IPS DF 6.9 (cell line): ENCODE results near the gene CTDP1.

ENCODE experiments used
- DNase-seq: peaks from one replicate; pipeline ENCODE4 v3.0.0-alpha.2; 2013; ENCODE audit warnings: low read depth, low spot score
- H3K27ac ChIP-seq: one replicate; pipeline ENCODE4 v1.5.1; 2013; ENCODE audit warnings: low read length, control low read depth
- H3K27me3 ChIP-seq: 2 replicates; pipeline ENCODE4 v1.6.1; 2013; ENCODE audit warnings: mild to moderate bottlenecking, low read length; ENCODE audit not compliant: control insufficient read depth, insufficient read depth
- H3K36me3 ChIP-seq: 2 replicates; pipeline ENCODE4 v1.6.1; 2013; ENCODE audit warnings: low read length; ENCODE audit not compliant: control insufficient read depth, insufficient read depth
- H3K4me1 ChIP-seq: 2 replicates; pipeline ENCODE4 v1.6.1; 2013; ENCODE audit warnings: low read length; ENCODE audit not compliant: control insufficient read depth, insufficient read depth
- H3K4me3 ChIP-seq: 2 replicates; pipeline ENCODE4 v1.5.1; 2013; ENCODE audit warnings: mild to moderate bottlenecking, low read length
- H3K9me3 ChIP-seq: 2 replicates; pipeline ENCODE4 v1.6.1; 2013; ENCODE audit warnings: low read length, inconsistent platforms; ENCODE audit not compliant: control insufficient read depth, insufficient read depth
- WGBS: extraction: QIAGEN DNeasy Blood & Tissue Kit; methylation state at CpG from one replicate; pipeline ENCODE4 v1.1.7; 2013; ENCODE audit warnings: mixed read lengths, missing lambda C conversion rate; ENCODE audit not compliant: insufficient read length, insufficient coverage; 5-methylcytosine and 5-hydroxymethylcytosine counted together

Gene CTDP1

GRCh38 chr18:79699653-79700052, 20.1 kb downstream of the CTDP1 start:
- no CpG with 5 or more reads among the region's 8 CpGs for WGBS
- no peak overlapping the region for H3K4me3 ChIP-seq
- H3K9me3 ChIP-seq, result no peaks in the 10 kb centered on the region
- H3K36me3 ChIP-seq, result peaks cover 19% of the 10 kb centered on the region
- H3K27me3 ChIP-seq, result no peaks in the 10 kb centered on the region
- no peaks in the 10 kb centered on the region for H3K4me1 ChIP-seq
- no peak for DNase-seq
- H3K27ac ChIP-seq, result no peak overlapping the region

DNA sequence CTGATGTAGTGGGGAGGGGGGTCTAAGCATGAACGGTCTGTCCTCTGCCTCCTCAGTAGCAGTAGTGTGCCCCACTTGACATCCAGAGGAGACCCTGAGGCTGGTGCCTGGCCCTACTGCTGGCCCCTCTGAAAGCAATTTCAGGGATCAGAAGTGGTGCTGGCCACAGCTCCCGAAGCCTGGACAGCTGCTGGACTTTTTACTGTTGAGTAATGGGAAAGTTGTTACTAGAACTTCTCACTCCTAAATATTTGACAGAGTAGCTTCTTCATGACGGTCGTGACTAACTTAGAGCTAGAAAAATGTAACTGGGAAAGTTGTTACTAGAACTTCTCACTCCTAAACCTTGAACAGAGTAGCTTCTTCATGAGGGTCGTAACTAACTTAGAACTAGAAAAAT, 23.3 kb downstream of the CTDP1 start:
- WGBS, result no CpG with 5 or more reads among the region's 5 CpGs
- H3K27ac ChIP-seq, result no peak overlapping the region
- no peaks in the 10 kb centered on the region for H3K9me3 ChIP-seq
- H3K4me3 ChIP-seq, result no peak overlapping the region
- H3K4me1 ChIP-seq, result no peaks in the 10 kb centered on the region
- no peaks in the 10 kb centered on the region for H3K27me3 ChIP-seq
- H3K36me3 ChIP-seq, result peaks cover 16% of the 10 kb centered on the region
- DNase-seq, result no peak

DNA sequence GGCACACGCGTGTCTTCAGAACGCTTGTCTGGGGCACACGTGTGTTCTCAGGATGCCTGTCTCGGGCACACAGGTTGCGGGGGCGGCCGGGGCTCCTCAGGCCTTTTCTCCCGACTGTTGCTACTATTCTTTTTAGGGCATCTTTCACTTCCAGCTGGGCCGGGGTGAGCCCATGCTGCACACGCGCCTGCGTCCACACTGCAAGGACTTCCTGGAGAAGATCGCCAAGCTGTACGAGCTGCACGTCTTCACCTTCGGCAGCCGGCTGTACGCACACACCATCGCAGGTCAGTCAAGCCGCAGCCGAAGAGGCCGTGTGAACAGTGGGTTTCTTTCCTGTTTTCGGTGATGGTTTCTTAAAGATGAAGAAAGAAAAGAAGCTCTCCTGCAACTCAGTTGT, 25.0 kb downstream of the CTDP1 start:
- Histone ChIP-seq H3K9me3 (no peaks in the 10 kb centered on the region), H3K27ac (no peak overlapping the region), H3K27me3 (no peaks in the 10 kb centered on the region), H3K4me1 (no peaks in the 10 kb centered on the region), H3K36me3 (peaks cover 12% of the 10 kb centered on the region), H3K4me3 (no peak overlapping the region)
- DNase-seq, result no peak
- no CpG with 5 or more reads among the region's 24 CpGs for WGBS

GRCh38 chr18:79705272-79705671, 25.7 kb downstream of the CTDP1 start:
- DNase-seq, result no peak
- H3K36me3 ChIP-seq, result peaks cover 12% of the 10 kb centered on the region
- WGBS, result no CpG with 5 or more reads among the region's 28 CpGs
- H3K9me3 ChIP-seq, result no peaks in the 10 kb centered on the region
- H3K27me3 ChIP-seq, result no peaks in the 10 kb centered on the region
- no peak overlapping the region for H3K27ac ChIP-seq
- H3K4me3 ChIP-seq, result no peak overlapping the region
- no peaks in the 10 kb centered on the region for H3K4me1 ChIP-seq

DNA sequence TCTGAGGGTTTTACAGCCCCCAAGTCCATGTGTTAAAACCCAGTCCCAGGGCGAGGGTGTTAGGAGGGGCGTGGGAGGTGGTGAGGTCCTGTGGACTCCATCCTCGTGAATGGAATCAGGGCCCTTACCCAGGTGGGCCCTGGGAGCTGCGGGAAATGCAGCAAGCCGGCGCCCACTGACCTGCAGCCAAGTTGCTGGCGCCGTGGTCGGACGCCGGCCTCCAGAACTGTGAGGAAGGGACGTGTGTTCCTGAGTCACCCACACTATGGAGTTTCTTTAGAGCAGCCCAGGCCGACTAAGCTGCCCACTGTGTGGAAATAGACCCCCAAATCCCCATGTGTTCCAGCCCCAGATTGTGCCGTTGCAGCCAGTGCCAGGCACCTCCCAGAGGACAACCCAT, 26.4 kb downstream of the CTDP1 start:
- WGBS, result no CpG with 5 or more reads among the region's 14 CpGs
- DNase-seq, result no peak
- peaks cover 12% of the 10 kb centered on the region for H3K36me3 ChIP-seq

GRCh38 chr18:79706658-79707057, 27.1 kb downstream of the CTDP1 start:
- Histone ChIP-seq H3K36me3 (peaks cover 14% of the 10 kb centered on the region), H3K4me1 (no peaks in the 10 kb centered on the region), H3K27ac (no peak overlapping the region), H3K9me3 (no peaks in the 10 kb centered on the region), H3K27me3 (no peaks in the 10 kb centered on the region), H3K4me3 (no peak overlapping the region)
- no CpG with 5 or more reads among the region's 16 CpGs for WGBS
- DNase-seq, result no peak

More for the DNA sequence above, 26.4 kb downstream of the CTDP1 start:
- H3K9me3 ChIP-seq, result no peaks in the 10 kb centered on the region
- no peak overlapping the region for H3K27ac ChIP-seq
- H3K27me3 ChIP-seq, result no peaks in the 10 kb centered on the region
- no peaks in the 10 kb centered on the region for H3K4me1 ChIP-seq
- H3K4me3 ChIP-seq, result no peak overlapping the region

- DNase-seq, result no peak
- H3K27me3 ChIP-seq, result no peaks in the 10 kb centered on the region
- no peaks in the 10 kb centered on the region for H3K9me3 ChIP-seq
- peaks cover 14% of the 10 kb centered on the region for H3K36me3 ChIP-seq
- H3K27ac ChIP-seq, result no peak overlapping the region
- no peak overlapping the region for H3K4me3 ChIP-seq
- no peaks in the 10 kb centered on the region for H3K4me1 ChIP-seq
- WGBS, result no CpG with 5 or more reads among the region's 19 CpGs
Observed at GRCh38 chr18:79707239-79707638, 27.6 kb downstream of the CTDP1 start.

DNA sequence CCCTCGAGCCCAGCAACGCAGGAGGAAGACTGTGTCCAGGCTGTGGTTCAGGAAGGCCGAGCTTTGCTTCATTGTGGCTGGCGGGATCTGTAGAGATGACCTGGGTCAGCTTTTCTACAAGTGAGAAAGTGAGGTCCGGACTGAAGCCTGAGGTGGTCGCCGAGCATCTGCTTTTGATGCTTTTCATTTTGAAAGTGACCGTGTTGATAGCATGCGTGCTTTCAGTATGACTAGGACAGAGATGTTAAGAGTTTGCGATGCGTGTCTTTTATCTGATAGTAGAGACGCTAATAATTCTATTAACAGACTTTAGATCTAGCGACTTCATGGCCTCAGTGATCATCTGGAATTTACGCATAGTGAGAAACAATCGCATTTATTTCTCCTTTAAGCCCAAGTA, 28.1 kb downstream of the CTDP1 start:
- no peak for DNase-seq
- WGBS, result no CpG with 5 or more reads among the region's 15 CpGs

GRCh38 chr18:79708412-79708811, 28.8 kb downstream of the CTDP1 start:
- H3K9me3 ChIP-seq, result no peaks in the 10 kb centered on the region
- H3K4me3 ChIP-seq, result no peak overlapping the region
- no CpG with 5 or more reads among the region's 21 CpGs for WGBS
- no peak for DNase-seq
- H3K4me1 ChIP-seq, result no peaks in the 10 kb centered on the region
- no peaks in the 10 kb centered on the region for H3K27me3 ChIP-seq
- peaks cover 14% of the 10 kb centered on the region for H3K36me3 ChIP-seq
- no peak overlapping the region for H3K27ac ChIP-seq

More for the DNA sequence above, 28.1 kb downstream of the CTDP1 start:
- Histone ChIP-seq H3K27ac (no peak overlapping the region), H3K36me3 (peaks cover 14% of the 10 kb centered on the region), H3K27me3 (no peaks in the 10 kb centered on the region), H3K4me3 (no peak overlapping the region), H3K4me1 (no peaks in the 10 kb centered on the region), H3K9me3 (no peaks in the 10 kb centered on the region)

GRCh38 chr18:79712206-79712857, 32.7 kb downstream of the CTDP1 start:
- Histone ChIP-seq H3K9me3 (no peaks in the 10 kb centered on the region), H3K4me3 (no peak overlapping the region), H3K36me3 (peaks cover 17% of the 10 kb centered on the region), H3K27ac (no peak overlapping the region), H3K27me3 (no peaks in the 10 kb centered on the region), H3K4me1 (no peaks in the 10 kb centered on the region)
- DNase-seq, result no peak
- WGBS, result no CpG with 5 or more reads among the region's 20 CpGs

GRCh38 chr18:79713341-79713740, 33.7 kb downstream of the CTDP1 start:
- no CpG with 5 or more reads among the region's 11 CpGs for WGBS
- no peak overlapping the region for H3K27ac ChIP-seq
- no peaks in the 10 kb centered on the region for H3K4me1 ChIP-seq
- peaks cover 23% of the 10 kb centered on the region for H3K36me3 ChIP-seq
- DNase-seq, result no peak
- H3K27me3 ChIP-seq, result no peaks in the 10 kb centered on the region
- H3K4me3 ChIP-seq, result no peak overlapping the region
- H3K9me3 ChIP-seq, result no peaks in the 10 kb centered on the region
